Stromal cell of bone marrow (primary cell): Measurements from ENCODE around the gene ZGLP1.
"Not testable (repeated sequence)": the region's sequence is repeated elsewhere in the genome, so short reads cannot be mapped to it uniquely, and the experiment has no call there.

ENCODE experiments used
- DNase-seq: peaks from one replicate; pipeline ENCODE4 v3.0.0-alpha.2; 2012; ENCODE audit warnings: low read depth

ZGLP1 gene

DNA sequence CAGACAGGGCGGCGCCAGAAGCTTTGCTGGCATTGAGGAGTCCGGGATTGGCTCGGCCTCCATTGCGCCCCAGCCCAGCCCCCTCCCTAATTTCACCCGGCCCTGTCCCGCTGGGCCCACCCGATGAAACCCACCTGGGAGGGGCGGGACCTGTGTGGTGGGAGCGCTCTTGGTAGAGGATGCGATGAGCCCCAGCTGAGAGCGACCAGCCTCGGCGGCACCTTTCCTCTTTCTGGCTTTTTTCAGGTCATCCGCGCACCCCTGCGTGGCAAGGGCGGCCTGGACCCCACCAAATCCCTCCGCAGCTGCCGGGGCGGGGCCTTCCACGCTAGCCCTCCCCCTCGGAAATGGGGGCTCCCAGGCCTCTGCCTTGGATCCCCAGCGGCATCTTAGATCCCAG lies at the start of gene ZGLP1:
ZGLP1 (minus strand) TSS at position 393 of the 400 bp plus-strand sequence.
- no peak for DNase-seq

DNA sequence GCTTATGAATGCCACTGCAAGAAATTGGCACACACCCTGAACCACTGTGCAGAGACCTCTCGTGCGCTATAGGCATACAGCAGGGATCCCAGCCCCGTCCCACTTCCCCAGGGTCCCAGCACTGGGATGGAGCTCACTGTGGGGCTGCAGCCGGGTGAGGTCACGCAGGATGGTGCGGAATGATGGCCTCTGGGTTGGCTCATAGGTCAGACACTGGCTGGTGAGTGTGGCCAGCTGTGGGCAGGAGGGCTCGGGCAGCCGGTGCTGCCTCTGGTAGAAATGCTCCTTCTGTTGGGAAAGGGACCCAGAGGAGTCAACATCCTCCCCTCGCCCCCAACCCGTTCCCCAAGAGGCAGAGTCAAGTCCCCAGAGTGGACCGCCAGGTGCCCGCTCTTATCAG lies 46.8 kb upstream of the ZGLP1 start:
- no peak for DNase-seq

DNA sequence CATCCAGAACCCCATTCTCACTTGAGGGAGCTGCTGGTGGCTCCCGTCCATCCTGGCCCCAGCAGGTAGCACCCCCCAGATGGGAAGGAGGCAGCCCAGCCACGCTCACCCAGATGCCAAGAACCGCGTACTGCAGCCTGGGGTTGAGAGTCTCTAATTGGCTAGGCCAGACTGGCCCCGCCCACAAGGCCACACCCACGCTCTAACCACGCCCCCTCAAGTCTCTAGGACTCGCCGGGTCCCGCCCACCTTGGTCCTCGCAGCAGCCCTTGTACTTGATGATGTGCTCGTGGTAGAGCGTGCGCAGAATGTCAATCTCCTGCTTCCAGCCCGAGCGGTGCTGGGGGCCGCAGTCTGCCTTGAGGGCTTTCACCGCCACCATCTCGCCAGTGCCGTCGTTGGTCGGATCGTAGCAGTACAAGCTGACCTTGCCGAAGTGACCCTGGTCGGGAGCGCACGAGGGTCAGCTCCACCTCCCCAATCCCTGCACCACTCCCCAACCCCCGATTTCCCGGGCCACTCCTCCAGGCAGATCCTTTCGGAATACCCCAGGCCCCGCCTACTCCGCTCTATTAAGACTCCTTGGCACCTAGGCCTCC lies 44.3 kb upstream of the ZGLP1 start:
- no peak for DNase-seq

DNA sequence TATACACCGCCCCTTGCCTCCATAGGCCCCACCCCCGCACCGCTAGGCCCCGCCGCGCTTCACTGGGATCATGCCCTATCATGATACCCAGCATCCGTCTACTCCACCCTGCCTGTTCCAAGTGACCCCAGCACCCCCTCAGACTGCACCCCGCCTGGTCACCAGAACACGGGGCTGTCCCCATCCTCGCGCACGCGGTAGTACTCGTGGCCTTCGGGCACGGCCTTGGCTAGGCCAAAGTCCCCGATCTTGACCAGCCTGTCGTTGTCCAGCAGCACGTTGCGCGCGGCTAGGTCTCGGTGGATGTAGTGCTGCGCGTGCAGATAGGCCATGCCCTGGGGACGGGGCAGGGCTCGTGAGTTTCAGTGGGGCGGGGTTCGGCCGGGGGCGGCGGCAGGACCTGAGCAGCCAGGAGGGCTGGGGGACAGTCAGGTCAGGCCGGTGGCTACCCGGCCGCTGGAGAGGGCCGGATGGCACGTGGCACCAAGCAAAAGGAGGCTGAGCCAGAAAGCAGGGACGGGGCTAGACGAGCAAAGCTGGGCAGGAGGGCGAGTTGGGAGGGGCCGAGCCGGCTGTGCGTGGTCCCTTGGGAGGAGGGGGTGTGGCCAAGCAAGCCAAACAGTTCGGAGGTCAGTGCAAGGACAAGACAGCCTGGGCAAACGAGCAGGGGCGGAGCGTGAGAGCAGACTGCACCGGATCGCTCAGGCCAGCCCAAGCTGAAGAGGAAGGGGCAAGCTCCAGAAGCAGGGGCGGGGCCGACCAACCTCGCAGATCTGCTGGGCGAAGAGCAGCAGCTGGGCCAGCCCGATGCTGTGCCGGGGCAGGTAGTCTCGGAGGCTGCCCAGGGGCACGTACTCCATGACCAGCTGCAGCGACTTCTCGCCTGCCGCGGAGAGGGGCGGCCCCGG lies 43.4 kb upstream of the ZGLP1 start:
- no peak for DNase-seq

DNA sequence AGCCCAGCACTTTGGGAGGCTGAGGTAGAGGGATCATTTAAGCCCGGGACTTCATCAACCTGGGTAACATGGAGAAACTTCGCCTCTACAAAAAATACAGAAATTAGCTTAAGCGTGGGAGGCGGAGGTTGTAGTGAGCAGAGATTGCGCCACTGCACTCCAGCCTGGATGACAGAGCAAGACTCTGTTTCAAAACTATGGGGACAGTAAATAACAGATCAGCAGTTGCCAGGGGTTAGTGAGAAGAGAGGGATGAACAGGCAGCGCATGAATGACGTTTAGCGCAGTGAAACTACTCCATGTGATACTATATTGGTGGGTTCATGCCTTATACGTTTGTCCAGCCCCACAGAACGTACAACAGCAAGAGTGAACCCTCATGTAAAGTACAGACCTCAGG lies 36.9 kb upstream of the ZGLP1 start:
- no peak for DNase-seq

DNA sequence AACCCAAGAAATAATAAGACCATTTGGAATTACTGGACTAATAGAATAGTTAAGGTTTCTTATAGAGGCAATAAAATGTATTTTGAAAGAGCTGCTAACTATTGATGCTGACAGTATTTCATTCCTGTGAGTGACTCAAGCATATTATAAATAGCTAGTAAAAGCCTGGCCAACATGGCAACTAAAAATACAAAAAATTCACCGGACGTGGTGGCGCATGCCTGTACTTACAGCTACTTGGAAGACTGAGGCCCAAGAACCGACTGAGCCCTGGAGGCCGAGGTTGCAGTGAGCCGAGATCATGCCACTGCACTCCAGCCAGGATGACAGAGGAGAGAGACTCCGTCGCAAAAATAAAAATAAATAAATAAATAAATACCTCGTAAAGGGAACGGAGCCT lies 35.2 kb upstream of the ZGLP1 start:
- no peak for DNase-seq

DNA sequence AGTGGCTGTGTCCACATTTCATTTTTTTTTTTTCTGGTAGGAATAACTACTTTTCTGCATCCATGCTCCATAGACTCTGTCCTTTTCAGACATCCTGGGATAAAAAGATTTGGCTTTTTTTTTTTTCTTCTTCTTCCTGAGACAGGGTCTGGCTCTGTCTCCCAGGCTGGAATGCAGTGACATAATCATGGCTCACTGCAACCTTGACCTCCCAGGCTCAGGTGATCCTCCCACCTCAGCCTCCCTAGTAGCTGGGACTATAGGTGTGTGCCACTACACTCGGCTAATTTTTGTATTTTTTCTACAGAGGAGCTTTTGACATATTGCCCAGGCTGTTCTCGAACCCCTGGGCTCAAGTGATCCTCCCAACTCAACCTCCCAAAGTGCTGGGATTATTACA lies 33.9 kb upstream of the ZGLP1 start:
- DNase-seq = no peak

DNA sequence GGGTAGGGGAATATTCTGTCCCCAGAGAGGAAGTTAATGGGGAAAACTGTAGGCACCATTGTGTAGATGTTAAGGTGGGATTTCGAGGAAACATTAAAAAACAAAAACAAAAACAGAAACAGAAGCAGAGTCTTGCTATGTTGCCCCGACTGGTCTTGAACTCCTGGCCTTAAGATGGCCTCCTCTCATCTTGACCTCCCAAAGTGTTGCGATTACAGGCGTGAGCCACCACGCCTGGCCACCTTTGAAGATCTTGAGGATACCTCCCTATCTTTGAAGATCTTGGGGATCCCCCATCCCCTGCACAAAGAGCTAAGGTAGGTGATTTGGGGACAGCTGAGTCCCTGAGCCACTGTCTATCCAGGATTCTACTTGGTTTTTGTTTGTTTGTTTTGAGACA lies 30.4 kb upstream of the ZGLP1 start:
- no peak for DNase-seq

DNA sequence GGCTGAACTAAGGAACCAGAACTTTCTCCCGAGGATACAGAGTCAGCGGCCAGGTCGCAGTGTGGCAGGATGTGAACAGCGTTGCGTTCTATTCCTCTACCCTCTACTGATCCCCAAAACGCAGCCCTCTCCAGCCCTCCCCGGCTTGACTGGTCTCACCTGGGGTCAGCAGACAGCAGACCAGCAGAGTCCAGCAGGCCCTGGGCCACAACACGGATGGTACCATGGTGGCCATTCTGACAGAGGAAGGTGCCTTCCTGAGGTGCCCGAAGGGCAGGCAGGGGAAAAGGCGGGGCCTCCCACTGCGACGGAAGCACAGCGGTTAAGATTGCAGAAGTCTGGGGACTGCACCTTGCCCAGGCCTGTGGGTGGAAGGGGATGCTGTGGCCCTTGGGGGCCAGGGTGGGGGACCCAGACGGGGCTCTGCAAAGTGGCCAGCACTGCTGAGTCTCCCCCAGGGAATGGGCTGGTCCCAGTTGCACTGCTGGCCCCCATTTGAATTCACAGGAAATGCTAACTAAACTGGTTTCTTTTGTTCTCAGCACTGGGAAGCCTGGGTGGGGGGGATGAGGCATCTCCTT lies 29.9 kb upstream of the ZGLP1 start, which contains the start of gene ICAM3:
ICAM3 (minus strand) TSS at position 245 of the 581 bp plus-strand sequence; CDS start at position 235, 10 bp downstream.
- no peak for DNase-seq

DNA sequence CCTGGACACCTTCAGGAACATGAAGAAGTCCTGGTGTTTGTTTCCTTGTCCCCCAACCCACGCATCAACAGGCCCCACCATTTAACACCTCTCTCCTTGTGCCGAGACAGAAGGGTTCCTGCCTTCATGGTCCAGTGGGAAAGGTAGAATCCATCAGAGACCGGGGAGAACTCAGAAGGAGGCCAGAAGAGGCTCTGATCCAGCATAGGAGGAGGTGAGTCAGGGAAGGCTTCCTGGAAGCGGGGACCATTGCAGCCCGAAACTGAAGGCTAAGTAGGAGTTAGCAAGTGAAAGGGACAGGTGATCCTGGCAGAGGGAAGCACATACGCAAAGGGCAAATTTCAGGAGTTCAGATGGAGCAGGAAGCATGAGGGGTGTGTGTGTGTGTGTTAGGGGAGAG lies 29.3 kb upstream of the ZGLP1 start:
- no peak for DNase-seq

DNA sequence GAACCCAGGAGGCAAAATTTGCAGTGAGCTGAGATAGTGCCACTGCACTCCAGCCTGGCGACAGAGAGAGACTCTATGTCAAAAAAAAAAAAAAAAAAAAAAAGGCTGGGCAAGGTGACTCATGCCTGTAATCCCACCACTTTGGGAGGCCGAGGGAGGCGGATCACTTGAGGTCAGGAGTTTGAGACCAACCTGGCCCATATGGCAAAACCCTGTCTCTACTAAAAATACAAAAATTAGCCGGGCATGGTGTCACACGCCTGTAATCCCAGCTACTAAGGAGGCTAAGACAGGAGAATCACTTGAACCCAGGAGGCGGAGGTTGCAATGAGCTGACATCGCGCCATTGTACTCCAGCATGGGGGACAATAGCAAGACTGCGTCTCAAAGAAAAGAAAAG lies 27.1 kb upstream of the ZGLP1 start:
- DNase-seq = not testable (repeated sequence)

DNA sequence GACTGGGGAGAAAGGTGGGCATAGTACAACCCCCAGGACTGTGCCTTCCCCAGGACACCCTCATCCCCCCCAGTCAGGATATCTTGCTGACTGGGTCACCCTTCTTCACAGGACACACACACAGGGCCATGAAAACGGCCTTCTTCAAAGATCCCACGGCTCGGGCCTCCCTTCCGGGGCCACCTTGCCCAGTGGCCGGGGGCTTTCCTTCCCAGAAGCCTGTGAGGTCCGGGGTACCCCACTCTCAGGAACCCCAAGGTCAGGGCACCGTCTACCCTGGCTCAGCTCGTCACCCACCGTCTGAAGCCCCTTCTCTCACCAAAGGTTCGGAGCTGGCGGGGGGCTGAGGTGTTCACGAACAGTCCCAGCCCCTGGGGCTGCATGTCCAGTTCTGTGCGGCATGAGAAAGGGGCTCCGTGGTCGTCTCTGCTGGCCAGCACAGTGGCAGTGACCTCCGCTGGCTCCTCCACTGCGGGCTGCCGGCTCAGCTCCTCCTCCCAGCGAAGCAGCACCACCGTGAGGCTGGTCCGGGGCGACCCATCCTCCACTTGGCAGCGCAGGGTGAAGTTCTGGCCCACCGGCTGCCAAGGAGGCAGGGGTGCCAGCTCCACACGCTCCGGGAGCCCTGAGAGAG lies 25.9 kb upstream of the ZGLP1 start:
- no peak for DNase-seq

DNA sequence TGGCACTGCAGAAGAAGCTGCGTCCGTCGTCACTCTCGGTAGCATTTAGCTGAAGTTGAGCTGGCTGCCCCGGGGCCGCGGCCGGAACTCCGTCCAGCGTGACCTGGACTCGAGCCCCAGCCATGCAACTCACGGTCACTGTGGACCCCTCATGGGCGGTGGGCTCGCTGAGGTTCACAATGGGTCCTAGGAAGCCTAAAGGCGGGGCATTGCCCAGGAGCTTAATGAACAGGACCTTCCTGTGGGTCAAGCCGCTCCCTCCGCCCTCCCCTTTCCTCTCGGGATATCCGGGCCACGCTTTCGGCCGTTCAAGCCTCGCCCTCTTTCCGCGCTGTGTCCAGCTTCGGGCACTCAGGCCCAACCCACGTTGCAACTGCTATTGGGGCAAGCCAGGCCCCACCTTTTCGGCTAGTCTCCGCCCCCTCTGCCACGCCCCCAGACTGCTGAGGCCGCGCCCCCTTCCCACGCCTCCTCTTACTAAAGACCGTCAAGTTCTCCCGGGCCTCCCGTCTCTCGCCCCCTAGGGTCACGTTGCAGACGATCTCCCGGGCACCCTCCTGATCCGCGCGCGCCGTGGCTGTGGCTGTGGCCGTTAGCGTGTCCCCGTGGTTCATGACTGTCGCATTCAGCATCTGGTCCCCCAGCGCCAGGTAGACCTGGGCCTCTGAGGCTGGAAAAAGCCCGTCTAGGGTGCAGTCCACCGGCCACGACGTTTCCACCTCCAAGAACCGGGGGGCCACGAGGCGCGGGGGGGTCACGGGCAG lies 25.2 kb upstream of the ZGLP1 start:
- DNase-seq = peak; percentile 92

DNA sequence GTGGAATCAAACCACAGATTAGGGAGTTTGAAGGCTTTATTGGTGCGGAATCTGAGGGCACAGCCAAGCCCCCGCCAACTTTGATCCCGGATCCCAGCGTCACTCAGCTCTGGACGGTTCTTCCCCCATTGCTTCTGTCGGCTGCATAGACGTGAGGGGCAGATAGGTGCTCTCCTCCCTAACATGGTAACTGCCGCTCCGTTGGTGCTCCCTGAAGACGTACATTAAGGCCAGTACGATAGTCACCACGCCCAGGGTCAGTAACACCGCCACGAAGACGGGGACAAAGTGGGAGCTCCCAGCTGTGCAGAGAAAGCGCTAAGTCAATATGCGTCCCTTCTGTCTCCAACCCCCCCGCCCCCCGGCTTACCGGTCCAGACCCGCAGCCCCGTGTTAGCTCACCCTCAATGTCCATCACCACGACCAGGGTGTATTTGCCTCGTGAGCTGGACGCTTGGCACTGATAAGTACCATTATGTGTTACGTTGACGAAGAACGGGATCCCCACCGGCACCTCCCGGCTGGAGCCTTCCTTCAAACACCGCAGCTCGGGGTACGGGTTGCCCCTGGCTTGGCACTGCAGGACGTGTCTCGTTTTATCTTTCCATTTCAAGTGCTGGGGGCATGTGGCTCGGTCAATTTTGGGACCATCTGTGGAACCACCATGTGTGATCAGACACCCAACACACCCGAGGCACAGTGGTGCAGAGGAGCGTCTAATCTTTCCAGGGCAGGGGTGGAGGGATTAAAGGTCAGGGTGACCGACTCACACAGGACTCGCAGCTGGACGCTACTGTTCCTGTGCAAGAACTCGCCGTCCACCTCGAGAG lies 24.4 kb upstream of the ZGLP1 start:
- no peak for DNase-seq

DNA sequence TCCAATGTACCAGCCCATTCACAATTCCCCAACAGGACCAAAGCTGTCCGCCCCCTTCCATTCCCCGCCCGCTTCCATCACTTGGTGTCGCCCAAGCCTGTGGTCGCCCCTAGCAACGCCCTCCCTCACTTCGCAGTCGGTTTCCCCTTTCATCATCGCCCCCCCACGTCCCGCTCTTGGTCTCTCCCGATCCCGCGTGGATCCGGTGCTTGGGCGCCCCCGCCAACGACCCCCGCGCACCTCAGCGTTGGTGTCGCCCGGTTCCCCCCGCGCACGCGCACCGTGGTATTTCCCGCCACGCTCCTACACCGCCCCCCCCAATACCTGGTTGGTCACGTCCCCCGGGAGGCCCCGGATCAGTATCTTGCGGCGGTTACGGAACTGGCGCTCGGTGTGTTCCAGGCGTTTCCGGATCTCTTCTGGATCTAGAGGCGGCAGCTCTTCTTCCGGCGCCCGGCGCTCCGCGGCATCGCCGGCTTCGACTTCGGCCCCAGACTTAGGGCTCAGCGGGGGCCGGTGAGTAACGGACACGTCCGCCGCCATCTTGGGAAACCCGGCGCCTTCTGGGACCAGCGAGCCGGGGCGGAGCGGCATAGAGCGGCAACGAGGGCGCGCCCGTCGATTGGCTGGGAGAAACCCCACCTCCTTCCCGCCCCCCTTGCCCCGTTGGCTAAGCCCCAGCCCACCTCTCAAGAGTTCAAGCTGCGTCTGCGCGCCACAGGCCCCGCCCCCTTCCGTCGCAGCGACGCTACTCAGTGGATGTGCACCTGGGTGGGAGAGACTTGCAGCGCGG lies 23.5 kb upstream of the ZGLP1 start, which contains the start of gene RAVER1:
RAVER1 (minus strand) TSS at position 565 of the 793 bp plus-strand sequence; CDS start at position 543, 22 bp downstream.
- DNase-seq = peak; percentile 93

DNA sequence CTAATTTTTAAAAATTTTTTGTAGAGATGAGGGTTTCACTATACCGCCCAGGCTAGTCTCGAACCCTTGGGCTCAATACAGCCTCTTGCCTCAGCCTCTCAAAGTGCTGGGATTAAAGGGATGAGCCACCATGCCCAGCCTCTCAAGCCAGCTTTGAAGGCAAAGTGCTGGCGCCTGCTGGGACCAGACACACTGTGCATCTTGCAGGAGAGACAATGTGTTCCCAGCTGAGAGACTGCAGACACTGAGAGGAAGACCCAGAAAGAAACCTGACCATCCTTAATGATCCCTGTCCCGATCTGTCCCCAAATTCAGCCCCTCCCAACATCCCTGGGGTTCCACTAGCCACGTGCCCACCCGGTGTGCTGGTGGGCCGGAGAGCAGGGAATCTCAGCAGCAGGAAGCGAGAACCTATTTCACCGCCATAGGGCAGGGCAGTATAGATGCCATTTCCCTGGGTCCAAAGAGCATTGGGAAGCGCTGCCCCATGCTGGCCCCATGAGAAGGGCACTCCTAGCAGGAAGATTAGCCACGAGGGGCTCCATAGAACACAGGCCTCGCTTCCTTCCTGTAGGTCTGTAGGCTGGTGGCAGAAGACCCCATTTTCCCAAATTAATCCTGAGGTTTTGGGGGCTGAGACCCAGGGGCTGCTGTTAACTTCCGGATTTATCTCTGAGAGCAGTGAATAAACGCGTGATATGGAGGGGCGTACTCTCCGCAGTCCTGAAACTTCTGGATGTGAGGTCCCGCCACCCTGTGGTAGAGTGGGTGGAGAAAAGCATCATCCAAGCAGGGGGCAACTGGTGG lies 22.7 kb upstream of the ZGLP1 start:
- no peak for DNase-seq

DNA sequence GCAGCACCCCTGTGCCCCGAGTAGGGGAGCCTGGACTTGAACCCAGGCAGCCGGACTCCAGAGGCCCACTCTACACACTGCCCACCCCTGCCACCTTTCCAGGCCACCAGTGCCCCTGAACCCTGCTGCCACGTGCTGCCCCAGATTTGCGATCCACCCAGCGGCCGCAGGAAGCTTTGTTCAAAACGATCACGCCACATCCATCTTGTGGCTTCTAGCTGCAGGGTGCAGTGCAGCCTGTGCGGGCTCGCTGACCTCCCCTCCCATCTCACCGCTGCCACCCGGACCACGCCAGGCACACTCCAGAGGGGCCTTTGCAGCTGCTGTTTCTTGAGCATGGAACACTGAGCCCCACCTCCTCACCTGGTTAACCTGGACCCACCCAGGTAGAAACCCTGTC lies 19.9 kb upstream of the ZGLP1 start:
- no peak for DNase-seq

DNA sequence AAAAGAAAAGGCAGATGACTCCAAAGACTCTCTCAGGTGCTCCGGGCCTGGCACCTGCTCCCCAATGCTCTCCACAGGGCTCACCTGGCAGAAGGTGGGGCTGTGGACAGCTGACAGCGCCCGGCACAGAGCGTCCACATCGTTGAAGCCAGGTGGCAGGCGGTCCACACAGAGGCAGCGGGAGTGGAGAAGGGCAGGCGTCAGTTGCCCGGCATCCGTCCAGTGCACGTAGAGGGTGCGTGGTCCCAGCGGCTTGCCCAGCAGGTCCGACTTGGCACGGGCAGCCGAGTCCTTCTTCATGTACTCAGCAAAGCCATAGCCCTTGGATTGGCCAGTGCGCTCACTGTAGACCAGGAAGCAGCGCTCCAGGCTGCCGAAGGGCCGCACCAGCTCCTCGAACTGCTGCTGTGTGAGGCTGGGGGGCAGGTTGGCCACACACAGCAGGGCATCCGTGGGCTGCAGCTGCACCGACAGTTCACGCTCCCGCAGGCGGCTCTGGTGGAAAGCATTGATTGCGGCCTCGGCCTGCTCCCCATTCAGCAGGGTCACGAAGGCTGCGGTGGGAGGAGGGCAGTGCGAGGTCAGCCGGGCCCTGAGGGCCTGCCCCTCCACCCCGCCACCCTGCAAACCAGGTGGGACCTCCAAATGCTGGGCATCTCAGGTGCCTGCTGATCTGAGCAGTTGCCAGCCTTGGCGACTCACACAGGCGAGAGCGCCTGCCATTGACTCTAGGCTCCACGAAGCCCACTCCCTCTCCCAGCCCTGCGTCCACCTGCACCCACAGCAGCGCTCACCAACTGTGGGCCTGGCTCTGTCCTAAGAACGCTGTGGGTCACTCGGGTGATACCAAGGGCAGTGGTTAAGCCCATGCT lies 19.2 kb upstream of the ZGLP1 start:
- DNase-seq = no peak
